ENCODE data around the gene ERCC6L.

- TF ChIP-seq EZH2 (optimal IDR thresholded peaks at IDR 0.05; ENCODE audit: low read depth, low read length): no peak
- no peak for TF ChIP-seq CTCF (IDR thresholded peaks at IDR 0.05; ENCODE audit: low read length)
These were observed 55.9 kb downstream of the ERCC6L start for GRCh38 chrX:72182924-72183323.
